Transverse colon (tissue), 4 donors: ENCODE measurements around the gene PTCD3.

ENCODE experiments used
- EP300 ChIP-seq: sonication (generic); formaldehyde crosslinking; IDR thresholded peaks from one replicate; pipeline ENCODE4 v1.6.1; 2017; ENCODE audit warnings: antibody characterized with exemption, low read depth
- POLR2A ChIP-seq: fragments of 450-650 bp; IDR thresholded peaks from one replicate; pipeline ENCODE4 v1.6.1; 2016; ENCODE audit warnings: antibody characterized with exemption, mild to moderate bottlenecking, moderate library complexity
- POLR2AphosphoS5 ChIP-seq, 3 donors: sonication (generic); formaldehyde crosslinking; IDR thresholded peaks; one replicate each; pipeline ENCODE4 v1.6.1; 2016; ENCODE audit warnings: antibody characterized with exemption in 3 of 3
- TF ChIP-seq, protein P1 (sequence below), 5 experiments: fragments of 200-600 bp in 3 of 5; fragments of 450-650 bp in 2 of 5; sonication (generic) in 3 of 5; IDR thresholded peaks; 1 replicate in 2 of 5; 2 replicates in 3 of 5; pipeline ENCODE4 v1.5.1; 2016 to 2017; ENCODE audit warnings: antibody characterized with exemption in 5 of 5, inconsistent platforms in 3 of 5, mild to moderate bottlenecking in 2 of 5, moderate library complexity in 1 of 5

DNA sequence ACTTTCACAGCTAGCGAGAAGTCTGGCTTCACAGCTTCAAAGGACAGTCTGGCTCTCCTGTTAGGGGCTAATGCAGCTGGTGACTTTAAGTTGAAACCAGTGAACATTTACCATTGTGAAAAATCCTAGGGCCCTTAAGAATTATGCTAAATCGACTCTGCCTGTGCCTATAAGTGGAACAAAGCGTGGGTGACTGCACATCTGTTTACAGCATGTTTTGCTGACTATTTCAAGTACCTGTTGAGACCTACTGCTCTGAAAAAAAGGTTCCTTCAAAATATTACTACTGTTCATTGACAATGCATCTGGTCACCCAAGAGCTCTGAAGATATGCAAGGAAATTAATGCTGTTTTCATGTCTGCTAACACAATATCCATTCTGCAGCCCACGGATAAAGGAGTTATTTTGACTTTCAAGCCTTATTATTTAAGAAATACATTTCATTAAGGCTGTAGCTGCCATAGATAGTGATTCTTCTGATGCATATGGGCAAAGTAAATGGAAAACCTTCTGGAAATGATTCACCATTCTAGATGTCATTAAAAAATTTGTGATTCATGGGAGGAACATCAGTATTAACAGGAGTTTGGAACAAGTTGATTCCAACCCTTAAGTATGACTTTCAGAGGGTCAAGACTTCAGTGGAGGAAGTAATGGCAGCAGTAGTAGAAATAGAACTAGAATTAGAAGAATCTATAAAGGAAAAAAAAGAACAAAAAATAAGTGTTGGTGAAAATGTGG lies 49.3 kb upstream of the PTCD3 start:
- TF ChIP-seq, protein P1, sequence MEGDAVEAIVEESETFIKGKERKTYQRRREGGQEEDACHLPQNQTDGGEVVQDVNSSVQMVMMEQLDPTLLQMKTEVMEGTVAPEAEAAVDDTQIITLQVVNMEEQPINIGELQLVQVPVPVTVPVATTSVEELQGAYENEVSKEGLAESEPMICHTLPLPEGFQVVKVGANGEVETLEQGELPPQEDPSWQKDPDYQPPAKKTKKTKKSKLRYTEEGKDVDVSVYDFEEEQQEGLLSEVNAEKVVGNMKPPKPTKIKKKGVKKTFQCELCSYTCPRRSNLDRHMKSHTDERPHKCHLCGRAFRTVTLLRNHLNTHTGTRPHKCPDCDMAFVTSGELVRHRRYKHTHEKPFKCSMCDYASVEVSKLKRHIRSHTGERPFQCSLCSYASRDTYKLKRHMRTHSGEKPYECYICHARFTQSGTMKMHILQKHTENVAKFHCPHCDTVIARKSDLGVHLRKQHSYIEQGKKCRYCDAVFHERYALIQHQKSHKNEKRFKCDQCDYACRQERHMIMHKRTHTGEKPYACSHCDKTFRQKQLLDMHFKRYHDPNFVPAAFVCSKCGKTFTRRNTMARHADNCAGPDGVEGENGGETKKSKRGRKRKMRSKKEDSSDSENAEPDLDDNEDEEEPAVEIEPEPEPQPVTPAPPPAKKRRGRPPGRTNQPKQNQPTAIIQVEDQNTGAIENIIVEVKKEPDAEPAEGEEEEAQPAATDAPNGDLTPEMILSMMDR (IDR thresholded peaks at IDR 0.05): no peak
- TF ChIP-seq EP300 (no peak), POLR2A (no peak), POLR2AphosphoS5 (IDR thresholded peaks at IDR 0.05) (no peak)
